MM.1S (cell line): Measurements from ENCODE around the gene AQP2.

Experiments
- DNase-seq: peaks from one replicate; pipeline ENCODE4 v3.0.0-alpha.2; 2015
- H2AFZ ChIP-seq: fragments of 300-600 bp; sonication (generic); 2 replicates; pipeline ENCODE4 v1.6.0; 2016; ENCODE audit warnings: antibody characterized with exemption, low read length
- H3F3A ChIP-seq: fragments of 300-600 bp; sonication (generic); 2 replicates; pipeline ENCODE4 v1.6.1; 2016; ENCODE audit warnings: mild to moderate bottlenecking, antibody characterized with exemption, low read length, moderate library complexity, mixed read lengths; ENCODE audit not compliant: insufficient read depth
- H3K27ac ChIP-seq: fragments of 300-600 bp; sonication (generic); 2 replicates; pipeline ENCODE4 v1.5.1; 2016; ENCODE audit warnings: mild to moderate bottlenecking, low read length
- H3K27me3 ChIP-seq: fragments of 300-600 bp; sonication (generic); replicated peaks from 2 replicates; pipeline ENCODE4 v1.6.0; 2016; ENCODE audit warnings: low read length; ENCODE audit not compliant: insufficient read depth
- H3K36me3 ChIP-seq: fragments of 300-600 bp; sonication (generic); replicated peaks from 2 replicates; pipeline ENCODE4 v1.6.1; 2016; ENCODE audit warnings: mild to moderate bottlenecking, low read length, mixed read lengths; ENCODE audit not compliant: insufficient read depth
- H3K4me1 ChIP-seq: fragments of 300-600 bp; sonication (generic); 2 replicates; pipeline ENCODE4 v1.6.1; 2016; ENCODE audit warnings: low read length, mixed read lengths
- H3K4me2 ChIP-seq: fragments of 300-600 bp; sonication (generic); 2 replicates; pipeline ENCODE4 v1.6.0; 2016; ENCODE audit warnings: low read depth, low read length
- H3K4me3 ChIP-seq: fragments of 300-600 bp; sonication (generic); 2 replicates; pipeline ENCODE4 v1.5.1; 2016; ENCODE audit warnings: low read length, mixed read lengths
- H3K79me2 ChIP-seq: fragments of 300-600 bp; sonication (generic); 2 replicates; pipeline ENCODE4 v1.6.1; 2016; ENCODE audit warnings: mixed run types, low read length, mixed read lengths
- H3K9ac ChIP-seq: fragments of 300-600 bp; sonication (generic); 2 replicates; pipeline ENCODE4 v1.6.1; 2016; ENCODE audit warnings: low read length, mixed read lengths
- H3K9me2 ChIP-seq: fragments of 300-600 bp; sonication (generic); replicated peaks from 2 replicates; pipeline ENCODE4 v1.6.1; 2016; ENCODE audit warnings: mild to moderate bottlenecking, low read length, mixed read lengths; ENCODE audit not compliant: insufficient read depth
- H3K9me3 ChIP-seq: fragments of 300-600 bp; sonication (generic); replicated peaks from 2 replicates; pipeline ENCODE4 v1.6.1; 2016; ENCODE audit warnings: mild to moderate bottlenecking, low read length, mixed read lengths; ENCODE audit not compliant: insufficient read depth
- H4K20me1 ChIP-seq: fragments of 300-600 bp; sonication (generic); 2 replicates; pipeline ENCODE4 v1.6.1; 2016; ENCODE audit warnings: mild to moderate bottlenecking, low read length, moderate library complexity, mixed read lengths; ENCODE audit not compliant: insufficient read depth
- EZH2 ChIP-seq: fragments of 300-600 bp; sonication (generic); optimal IDR thresholded peaks from 2 replicates; pipeline ENCODE3; 2017; ENCODE audit warnings: low read depth, mild to moderate bottlenecking, antibody characterized with exemption, low read length, mixed read lengths
- EZH2phosphoT487 ChIP-seq: fragments of 300-600 bp; sonication (generic); IDR thresholded peaks from 2 replicates; pipeline ENCODE4 v1.6.1; 2018; ENCODE audit warnings: antibody characterized with exemption, low read length
- TF ChIP-seq, protein P1 (sequence below): fragments of 300-600 bp; sonication (generic); IDR thresholded peaks from 2 replicates; pipeline ENCODE4 v1.5.1; 2016; ENCODE audit warnings: antibody characterized with exemption, low read length, mixed read lengths

AQP2 gene

DNA sequence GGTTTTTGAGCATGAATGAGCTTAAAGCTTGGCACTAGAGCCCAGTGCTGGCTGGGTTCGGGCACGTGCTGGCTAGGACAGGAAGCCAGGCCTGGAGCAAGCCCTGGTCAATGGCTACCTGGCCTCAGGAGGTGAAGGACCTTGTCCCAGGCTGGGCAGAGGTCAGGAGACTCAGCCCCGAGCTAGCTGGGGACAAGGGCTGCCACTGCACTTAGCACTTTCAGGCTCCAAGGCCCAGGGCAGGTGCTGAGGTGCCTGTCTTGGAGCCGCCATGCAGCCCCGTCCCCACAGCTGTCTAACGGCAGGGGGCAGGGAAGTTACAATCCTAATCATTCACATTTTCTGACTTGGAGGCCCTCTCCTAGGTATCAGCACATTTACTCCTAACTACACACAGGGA lies 17.9 kb downstream of the AQP2 start:
- Histone ChIP-seq H3K9me2 (no peaks in the 10 kb centered on the region), H3K36me3 (no peaks in the 10 kb centered on the region), H4K20me1 (no peaks in the 10 kb centered on the region), H3F3A (no peaks in the 10 kb centered on the region), H3K79me2 (no peaks in the 10 kb centered on the region), H3K4me1 (no peaks in the 10 kb centered on the region), H3K9ac (no peak overlapping the region), H3K4me3 (no peak overlapping the region), H2AFZ (no peak overlapping the region), H3K4me2 (no peak overlapping the region), H3K27ac (no peak overlapping the region), H3K9me3 (no peaks in the 10 kb centered on the region), H3K27me3 (peaks cover 78% of the 10 kb centered on the region)
- TF ChIP-seq, protein P1, sequence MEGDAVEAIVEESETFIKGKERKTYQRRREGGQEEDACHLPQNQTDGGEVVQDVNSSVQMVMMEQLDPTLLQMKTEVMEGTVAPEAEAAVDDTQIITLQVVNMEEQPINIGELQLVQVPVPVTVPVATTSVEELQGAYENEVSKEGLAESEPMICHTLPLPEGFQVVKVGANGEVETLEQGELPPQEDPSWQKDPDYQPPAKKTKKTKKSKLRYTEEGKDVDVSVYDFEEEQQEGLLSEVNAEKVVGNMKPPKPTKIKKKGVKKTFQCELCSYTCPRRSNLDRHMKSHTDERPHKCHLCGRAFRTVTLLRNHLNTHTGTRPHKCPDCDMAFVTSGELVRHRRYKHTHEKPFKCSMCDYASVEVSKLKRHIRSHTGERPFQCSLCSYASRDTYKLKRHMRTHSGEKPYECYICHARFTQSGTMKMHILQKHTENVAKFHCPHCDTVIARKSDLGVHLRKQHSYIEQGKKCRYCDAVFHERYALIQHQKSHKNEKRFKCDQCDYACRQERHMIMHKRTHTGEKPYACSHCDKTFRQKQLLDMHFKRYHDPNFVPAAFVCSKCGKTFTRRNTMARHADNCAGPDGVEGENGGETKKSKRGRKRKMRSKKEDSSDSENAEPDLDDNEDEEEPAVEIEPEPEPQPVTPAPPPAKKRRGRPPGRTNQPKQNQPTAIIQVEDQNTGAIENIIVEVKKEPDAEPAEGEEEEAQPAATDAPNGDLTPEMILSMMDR, result no peak
- no peak for TF ChIP-seq EZH2
- no peak for TF ChIP-seq EZH2phosphoT487
- DNase-seq, result no peak

DNA sequence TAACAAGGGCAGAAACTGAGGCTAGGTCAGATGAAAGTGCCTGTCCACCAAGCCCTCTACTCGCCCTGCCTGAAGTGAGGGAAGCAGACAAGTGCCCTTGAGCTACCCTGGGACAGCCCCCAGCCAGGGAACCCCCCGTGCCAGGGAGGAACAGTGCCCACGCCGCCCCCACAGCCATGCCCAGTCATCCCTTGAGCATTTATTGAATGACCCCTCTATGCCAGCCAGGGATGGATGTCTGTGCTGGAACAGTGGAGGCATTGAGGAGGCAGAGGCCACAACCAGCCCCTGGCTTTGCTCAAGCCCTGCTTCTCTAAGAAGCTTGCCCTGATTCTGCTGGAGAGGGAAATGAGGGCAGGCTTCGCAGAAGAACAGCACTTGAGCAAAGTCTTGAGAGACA lies 18.5 kb downstream of the AQP2 start:
- Histone ChIP-seq H2AFZ (no peak overlapping the region), H3K4me3 (no peak overlapping the region), H4K20me1 (no peaks in the 10 kb centered on the region), H3K27me3 (peaks cover 72% of the 10 kb centered on the region), H3K4me1 (no peaks in the 10 kb centered on the region), H3K79me2 (no peaks in the 10 kb centered on the region), H3F3A (no peaks in the 10 kb centered on the region), H3K27ac (no peak overlapping the region), H3K9ac (no peak overlapping the region), H3K9me2 (no peaks in the 10 kb centered on the region), H3K36me3 (no peaks in the 10 kb centered on the region), H3K9me3 (no peaks in the 10 kb centered on the region), H3K4me2 (no peak overlapping the region)
- TF ChIP-seq EZH2 (no peak), EZH2phosphoT487 (no peak)
- TF ChIP-seq, protein P1, result no peak
- no peak for DNase-seq

DNA sequence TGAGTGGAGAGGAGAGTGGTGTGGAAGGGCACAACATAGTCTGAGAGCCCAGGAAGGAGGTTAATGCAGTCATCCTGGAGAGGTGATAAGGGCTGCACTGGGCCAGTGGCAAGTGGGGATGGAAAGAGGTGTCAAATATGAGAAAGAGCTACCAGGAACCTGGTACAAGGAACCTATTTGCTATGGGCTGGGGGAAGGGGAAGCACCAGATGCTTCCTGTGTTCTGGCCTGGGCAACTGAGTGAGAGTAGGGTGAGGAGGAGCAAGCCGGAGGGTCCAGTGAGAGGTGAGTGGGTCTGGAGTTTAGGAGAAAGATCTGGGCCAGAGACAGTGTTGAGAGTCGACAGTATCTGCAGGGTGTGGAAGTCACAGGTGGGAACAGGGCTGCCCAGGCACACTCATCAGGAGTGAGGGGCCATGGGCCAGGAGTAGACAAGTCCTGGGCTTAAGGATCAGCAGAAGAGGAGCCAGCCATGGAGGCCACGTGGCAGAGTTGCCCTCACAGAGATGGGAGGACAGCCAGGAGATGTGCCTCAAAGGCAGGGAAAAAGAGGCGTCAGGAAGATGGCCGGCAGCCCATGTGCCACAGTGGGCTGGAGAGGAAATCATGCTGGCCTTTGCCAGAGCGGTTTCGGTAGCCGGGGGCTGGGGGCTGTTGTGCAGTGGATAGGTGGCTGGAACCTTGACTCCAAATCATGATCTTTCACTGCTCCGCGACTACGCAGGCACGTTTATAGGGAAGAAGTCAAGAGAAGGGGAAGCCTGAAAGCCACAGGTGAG lies 19.3 kb downstream of the AQP2 start:
- Histone ChIP-seq H4K20me1 (no peaks in the 10 kb centered on the region), H3F3A (no peaks in the 10 kb centered on the region), H3K9me3 (no peaks in the 10 kb centered on the region), H3K4me1 (no peaks in the 10 kb centered on the region), H3K27me3 (peaks cover 64% of the 10 kb centered on the region), H3K9me2 (no peaks in the 10 kb centered on the region), H3K79me2 (no peaks in the 10 kb centered on the region), H3K36me3 (no peaks in the 10 kb centered on the region), H3K9ac (no peak overlapping the region), H3K4me2 (no peak overlapping the region), H2AFZ (no peak overlapping the region), H3K27ac (no peak overlapping the region), H3K4me3 (no peak overlapping the region)
- DNase-seq, result no peak
- TF ChIP-seq EZH2phosphoT487 (no peak), EZH2 (no peak)
- TF ChIP-seq, protein P1, result no peak
